Caki2 (cell line): ENCODE measurements around the gene RYK. TPM values are rescaled to one million over a fixed set of nuclear protein-coding genes. Genes with fewer than 3 reads are reported as not detected.
A peak's percentile ranks its signal among the peaks of the same experiment; 100 is the strongest.

Experiments
- DNase-seq: peaks from one replicate; pipeline ENCODE4 v3.0.0-alpha.2; 2015; ENCODE audit warnings: low read depth
- in situ Hi-C: cut with HindIII; loops from 2 replicates; pipeline ENCODE4 v1.10.0; 2016; ENCODE audit warnings: low sequenced_read_pairs, low pct_unique_long_range_greater_than_20kb, mixed read lengths
- total RNA-seq: library from RNA; depleted of rRNA; stranded (reverse); fragments of >200 nt; shearing (Covaris generic); gene quantifications from 2 replicates; pipeline ENCODE4 v1.2.3, GENCODE V29; 2014; ENCODE audit warnings: low replicate concordance

RYK gene
- total RNA-seq, 1 experiment from 2014 or later: 69.7 TPM

- DNase-seq: no peak
- in situ Hi-C loops: no loop called here
Observed at GRCh38 chr3:134267996-134268395, 17.3 kb upstream of the RYK start.

- DNase-seq: no peak
- in situ Hi-C loops: no loop called here
Observed at GRCh38 chr3:134260987-134261386, 10.3 kb upstream of the RYK start.

DNA sequence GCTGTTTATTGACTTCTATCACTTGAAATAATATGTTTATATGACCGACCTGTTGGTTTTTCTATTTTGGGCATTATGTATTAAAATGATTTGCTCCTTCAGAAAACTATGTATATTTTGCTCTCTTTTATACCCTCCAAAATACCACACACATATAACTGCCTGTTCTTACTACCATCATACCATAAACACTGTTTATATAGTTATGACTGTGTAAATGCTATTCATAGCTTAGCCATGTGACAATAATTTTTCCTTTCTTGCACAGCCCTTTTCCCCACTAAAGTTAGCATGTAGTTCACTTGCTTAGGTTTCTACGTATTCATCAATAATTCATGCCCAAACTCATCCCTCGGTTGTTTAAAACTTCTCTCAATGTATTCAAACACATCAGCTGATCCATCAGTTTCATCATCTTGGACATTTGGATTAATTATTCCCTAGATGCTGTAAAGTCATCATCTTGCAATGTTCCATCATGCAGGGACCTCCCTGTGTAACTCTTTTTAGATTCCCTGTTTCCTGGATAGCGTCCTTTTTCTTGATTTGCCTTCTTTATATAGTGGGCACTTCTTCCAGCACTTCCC, 8.2 kb upstream of the RYK start:
- peak; percentile 27 for DNase-seq
- in situ Hi-C loops: no loop called here

DNA sequence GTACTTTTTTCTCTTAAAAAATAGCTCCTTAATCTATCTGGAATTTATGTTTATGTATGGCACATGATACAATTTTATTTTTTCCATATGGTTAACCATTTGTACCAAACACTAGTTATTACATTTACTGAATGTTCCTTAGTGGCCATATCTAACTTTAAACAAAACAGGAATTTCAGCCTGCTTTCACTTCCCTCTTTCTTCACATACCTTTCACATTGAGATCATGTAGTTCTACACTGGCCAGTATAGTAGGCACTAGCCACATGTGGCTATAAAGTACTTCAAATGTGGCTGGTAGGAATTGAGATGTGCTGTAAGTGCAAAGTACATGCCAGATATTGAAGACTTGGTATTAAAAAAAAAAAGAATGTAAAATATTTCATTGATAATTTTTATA, 4.7 kb upstream of the RYK start:
- no peak for DNase-seq
- in situ Hi-C loops: no loop called here

DNA sequence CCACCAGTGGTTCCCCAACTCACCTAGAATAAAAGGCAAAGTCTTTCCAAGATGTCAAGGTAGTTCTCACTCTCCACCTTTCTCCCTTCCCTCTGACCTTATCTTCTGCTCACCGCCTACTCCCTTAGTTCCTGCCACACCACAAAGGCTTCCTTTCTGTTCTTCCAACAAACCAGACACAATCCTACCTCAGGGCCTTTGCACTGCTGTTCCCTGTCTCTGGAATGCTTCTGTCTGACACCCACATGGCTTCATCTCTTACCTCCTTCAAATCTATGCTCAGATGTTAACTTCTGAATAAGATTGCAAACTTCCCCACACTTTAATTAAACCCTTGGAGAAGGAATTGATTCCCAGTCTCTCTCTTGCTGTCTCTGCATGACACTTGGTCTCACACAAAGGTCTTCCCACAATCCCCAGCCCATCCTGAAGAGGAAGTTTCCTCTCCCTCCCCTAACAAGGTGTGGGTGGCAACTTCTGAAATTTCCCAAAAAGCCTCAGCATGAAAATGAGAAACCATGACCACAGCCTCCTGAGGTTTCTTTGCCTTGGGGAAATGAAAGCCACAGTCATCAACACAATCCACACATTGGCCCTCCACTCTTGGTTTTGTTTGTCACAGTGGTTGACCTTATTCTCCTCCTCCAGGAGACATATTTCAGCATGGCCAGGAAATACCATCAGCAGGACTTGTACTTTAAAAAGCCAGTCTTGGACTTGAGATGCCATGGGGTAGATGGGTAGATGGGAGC, 3.0 kb upstream of the RYK start:
- in situ Hi-C loops: no loop called here
- DNase-seq: no peak

GRCh38 chr3:134252766-134253165, 2.1 kb upstream of the RYK start:
- DNase-seq: no peak
- in situ Hi-C loops: no loop called here

DNA sequence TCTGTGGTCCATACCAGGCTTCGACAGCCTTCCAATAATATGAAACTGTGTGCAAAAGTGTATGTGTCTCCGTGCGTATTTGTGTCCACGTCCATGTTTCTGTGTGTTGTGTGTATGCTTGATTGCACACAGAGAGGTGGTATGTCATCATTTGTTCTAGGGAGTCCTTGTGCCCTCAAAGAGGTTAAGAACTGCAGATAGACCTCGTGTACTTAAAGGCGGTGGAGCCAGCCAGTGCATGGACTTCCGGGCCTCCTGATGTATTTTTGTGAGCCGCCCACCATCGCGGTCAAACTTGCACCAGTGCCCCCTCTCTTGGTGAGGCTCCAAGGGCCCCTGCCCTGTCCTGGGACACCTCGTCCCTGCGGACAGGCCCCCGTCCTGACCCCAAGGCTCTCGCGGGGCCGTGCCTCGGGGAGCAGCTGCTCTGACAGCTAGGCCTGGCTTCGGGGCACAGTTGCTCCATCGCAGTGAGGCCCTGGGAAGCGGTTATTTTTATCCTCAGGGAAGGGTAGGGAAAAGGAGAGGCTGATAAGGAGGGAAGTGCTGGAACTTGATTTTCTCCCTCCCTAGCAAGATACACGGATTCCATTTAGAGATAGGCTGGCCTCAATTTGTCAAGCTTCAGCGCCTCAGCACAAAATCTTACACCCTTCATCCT, 1.2 kb upstream of the RYK start:
- DNase-seq: no peak
- in situ Hi-C loops: no loop called here

- in situ Hi-C loops: no loop called here
- peak; percentile 58 for DNase-seq
Observed at GRCh38 chr3:134249935-134250716, 533 bp downstream of the RYK start.

DNA sequence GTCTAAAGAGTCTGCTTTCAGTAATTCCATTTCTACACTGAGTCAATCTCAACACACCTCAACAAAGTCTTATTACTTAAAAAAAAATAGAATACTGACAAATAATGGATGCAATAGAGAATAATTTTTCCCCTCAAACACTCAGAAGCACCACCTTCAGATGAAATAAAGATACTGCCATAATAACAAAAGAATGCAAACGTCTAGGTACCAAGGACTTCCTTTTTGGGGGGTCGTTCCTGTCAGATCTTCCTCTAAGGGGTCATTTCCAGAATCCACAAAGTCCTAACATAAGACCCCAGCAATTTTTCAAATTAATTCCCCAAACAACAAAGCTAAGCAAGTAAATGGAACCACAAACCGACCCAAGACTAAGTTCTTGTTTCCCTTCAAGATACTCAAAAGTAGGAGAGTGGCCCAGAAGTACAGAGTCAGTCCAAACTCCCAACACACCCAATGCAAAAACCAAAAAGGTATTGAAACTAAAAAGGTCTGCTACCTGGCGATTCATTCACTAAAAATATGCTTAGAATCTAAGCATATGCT, 1.3 kb downstream of the RYK start:
- in situ Hi-C loops: no loop called here
- DNase-seq: no peak

- in situ Hi-C loops: no loop called here
- no peak for DNase-seq
Observed at GRCh38 chr3:134244921-134245320, 5.7 kb downstream of the RYK start.

- in situ Hi-C loops: no loop called here
- no peak for DNase-seq
Observed at GRCh38 chr3:134242649-134243617, 7.7 kb downstream of the RYK start.

DNA sequence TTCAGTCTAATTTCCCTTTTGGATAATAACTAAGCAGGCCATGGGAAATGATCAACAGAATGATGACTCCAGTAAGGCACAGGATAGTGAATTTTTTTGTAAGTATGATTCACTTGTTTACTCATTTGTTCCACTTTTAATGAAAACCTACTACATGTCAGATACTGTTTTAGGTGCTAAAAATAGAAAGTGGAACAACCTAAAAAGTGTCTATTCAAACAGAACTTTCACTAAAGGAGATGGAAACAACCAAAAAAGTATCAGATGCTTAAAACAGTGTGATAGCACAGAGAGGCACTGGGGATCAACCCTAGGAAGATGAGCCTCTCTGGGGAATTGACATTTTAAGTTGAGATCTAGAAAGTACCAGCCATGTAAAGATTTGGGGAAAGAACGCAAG, 11.1 kb downstream of the RYK start:
- DNase-seq: no peak
- in situ Hi-C loops: no loop called here

DNA sequence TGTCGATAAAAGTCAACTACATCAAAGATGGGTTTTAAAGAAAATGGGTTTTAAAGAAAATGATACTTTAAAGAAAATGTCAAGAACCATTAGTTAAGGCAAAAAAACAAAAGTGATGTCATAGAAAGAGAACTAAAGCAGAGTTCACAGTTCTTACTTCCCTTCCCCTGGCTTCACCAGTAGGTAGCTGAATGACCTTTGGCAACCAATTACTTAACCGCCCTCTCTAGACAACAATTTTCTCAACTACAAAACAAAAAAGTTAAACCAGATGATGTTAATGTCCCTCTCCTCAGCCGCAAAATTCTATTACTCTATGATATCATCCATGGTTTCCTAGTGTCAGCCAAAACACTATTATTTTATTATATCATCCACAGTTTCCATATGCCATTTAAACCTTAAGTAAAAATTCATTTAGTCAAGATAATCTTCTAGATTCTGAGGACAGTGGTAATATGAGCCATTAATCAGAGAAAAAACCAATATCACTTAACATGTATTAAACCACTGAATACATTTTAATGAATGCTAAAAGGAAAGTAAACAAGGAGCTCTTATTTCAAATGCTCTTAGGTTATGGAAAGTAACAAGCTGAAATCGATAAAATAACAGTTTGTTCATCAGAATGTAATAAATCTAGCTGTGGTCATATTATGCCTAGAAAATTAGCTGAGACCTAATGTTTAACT, 13.1 kb downstream of the RYK start:
- DNase-seq: no peak
- in situ Hi-C loops: no loop called here

GRCh38 chr3:134236505-134237170, 14.0 kb downstream of the RYK start:
- in situ Hi-C loops: no loop called here
- no peak for DNase-seq

GRCh38 chr3:134235577-134236076, 15.0 kb downstream of the RYK start:
- DNase-seq: no peak
- in situ Hi-C loops: no loop called here

- no peak for DNase-seq
- in situ Hi-C loops: no loop called here
Observed at GRCh38 chr3:134232951-134233350, 17.7 kb downstream of the RYK start.
